Panc1 (cell line): ENCODE data around the gene COQ8A. TPM values are rescaled to one million over a fixed set of nuclear protein-coding genes. Genes with fewer than 3 reads are reported as not detected.

Source experiments
- ATAC-seq: fragments of 200-7000 bp; cut with Tn5 transposase; 2 replicates; pipeline ENCODE4 v1.9.1; 2020; ENCODE audit warnings: mild to moderate bottlenecking, moderate library complexity
- BruUV-seq: library from RNA; stranded (reverse); fragments of 400-500 nt; replicated peaks from 2 replicates; lab custom pipeline; 2021; lab: Mats Ljungman, UMichigan
- CTCF ChIA-PET: fragments of 300-600 bp; sonication (Branson Sonifier 250); formaldehyde crosslinking; loops from one replicate; lab custom pipeline; 2022; ENCODE audit warnings: antibody characterized with exemption; lab: Charles Lee
- POLR2A ChIA-PET: fragments of 300-600 bp; sonication (Branson Sonifier 250); formaldehyde crosslinking; loops from one replicate; lab custom pipeline; 2022; ENCODE audit warnings: antibody characterized with exemption; lab: Charles Lee
- DNase-seq: peaks from one replicate; pipeline ENCODE4 v3.0.0-alpha.2; 2010; ENCODE audit warnings: low read depth, low spot score
- H3K27ac ChIP-seq: 2 replicates; pipeline ENCODE4 v1.5.1; 2011; ENCODE audit warnings: mild to moderate bottlenecking, low read length, inconsistent platforms
- H3K27me3 ChIP-seq: fragments of 200-500 bp; sonication (Bioruptor generic); 2 replicates; pipeline ENCODE4 v1.6.0; 2014; ENCODE audit warnings: low read length, inconsistent platforms; ENCODE audit not compliant: control insufficient read depth, insufficient read depth
- H3K36me3 ChIP-seq: fragments of 200-500 bp; sonication (Bioruptor generic); 2 replicates; pipeline ENCODE4 v1.5.1; 2014; ENCODE audit warnings: inconsistent platforms, mild to moderate bottlenecking, low read length, moderate library complexity; ENCODE audit not compliant: control insufficient read depth, insufficient read depth
- H3K4me1 ChIP-seq: 2 replicates; pipeline ENCODE4 v1.5.1; 2011; ENCODE audit warnings: inconsistent platforms, mild to moderate bottlenecking, low read length, moderate library complexity; ENCODE audit not compliant: control insufficient read depth, insufficient read depth
- H3K4me3 ChIP-seq, 2 experiments: 2 replicates each; pipeline ENCODE4 v1.5.1; 2011 to 2012; ENCODE audit warnings: low read depth in 2 of 2, low read length in 2 of 2, mild to moderate bottlenecking in 2 of 2, inconsistent platforms in 1 of 2, moderate library complexity in 1 of 2
- H3K9me3 ChIP-seq: fragments of 200-500 bp; sonication (Bioruptor generic); 2 replicates; pipeline ENCODE4 v1.5.1; 2014; ENCODE audit warnings: low read depth, mild to moderate bottlenecking, inconsistent platforms, low read length, moderate library complexity; ENCODE audit not compliant: control insufficient read depth, insufficient read depth
- CTCF ChIP-seq: fragments of 450-650 bp; IDR thresholded peaks from 2 replicates; pipeline ENCODE4 v1.5.1; 2017; ENCODE audit warnings: mild to moderate bottlenecking
- POLR2AphosphoS5 ChIP-seq: IDR thresholded peaks from 2 replicates; pipeline ENCODE4 v1.6.1; 2012; ENCODE audit warnings: mild to moderate bottlenecking, low read depth, low read length, moderate library complexity
- REST ChIP-seq, 2 experiments: IDR thresholded peaks; 2 replicates each; pipeline ENCODE4 v1.6.1; 2011 to 2012; ENCODE audit warnings: low read depth in 2 of 2, control low read depth in 1 of 2, low read length in 1 of 2, mild to moderate bottlenecking in 1 of 2, moderate library complexity in 1 of 2; ENCODE audit not compliant: insufficient read depth in 1 of 2
- SIN3A ChIP-seq: IDR thresholded peaks from 2 replicates; pipeline ENCODE4 v1.6.1; 2012; ENCODE audit warnings: low read depth, mild to moderate bottlenecking, low read length, moderate library complexity, borderline replicate concordance; ENCODE audit not compliant: insufficient read depth
- TCF7L2 ChIP-seq: IDR thresholded peaks from 2 replicates; pipeline ENCODE4 v1.6.1; 2011; ENCODE audit warnings: mild to moderate bottlenecking, low read depth, low read length, inconsistent platforms
- in situ Hi-C: cut with HindIII; loops from 2 replicates; pipeline ENCODE4 v1.10.0; 2016; ENCODE audit warnings: low sequenced_read_pairs, low pct_unique_long_range_greater_than_20kb
- intact Hi-C: fragments of 100-400 bp; cut with micrococcal nuclease; formaldehyde crosslinking; loops from one replicate; pipeline ENCODE4 v1.10.0; 2022; ENCODE audit not compliant: unreplicated experiment
- total RNA-seq: library from RNA; stranded (reverse); gene quantifications from one replicate; pipeline ENCODE4 v1.2.1, GENCODE V29; 2021; ENCODE audit not compliant: unreplicated experiment

Gene COQ8A
- total RNA-seq, 1 experiment from 2014 or later, result 15.1 TPM

- no peak for ATAC-seq
- H3K36me3 ChIP-seq, result no peaks in the 10 kb centered on the region
- POLR2A ChIA-PET, result no interaction called here
Measured at GRCh38 chr1:226894826-226895225, 45.3 kb upstream of the COQ8A start.

GRCh38 chr1:226895644-226896043 lies 44.5 kb upstream of the COQ8A start:
- in situ Hi-C loops (no loop called here), intact Hi-C loops (no loop called here)
- TF ChIP-seq SIN3A (no peak), POLR2AphosphoS5 (no peak), REST (IDR thresholded peaks at IDR 0.05; ENCODE audit: insufficient read depth in 1 of 2, low read depth in 2 of 2, low read length in 1 of 2) (no peak), CTCF (no peak), TCF7L2 (no peak)
- no peak overlapping the region for H3K27ac ChIP-seq
- H3K4me1 ChIP-seq, result no peaks in the 10 kb centered on the region
- DNase-seq (no peak), ATAC-seq (no peak)
- no peaks in the 10 kb centered on the region for H3K27me3 ChIP-seq
- ChIA-PET POLR2A (no interaction called here), CTCF (no interaction called here)
- no peak overlapping the region for H3K4me3 ChIP-seq
- no peaks in the 10 kb centered on the region for H3K36me3 ChIP-seq
- no peaks in the 10 kb centered on the region for H3K9me3 ChIP-seq
- no TSS peak for BruUV-seq

More at GRCh38 chr1:226894826-226895225, 45.3 kb upstream of the COQ8A start:
- no peak for TF ChIP-seq POLR2AphosphoS5
- no peak for TF ChIP-seq CTCF
- TF ChIP-seq REST (IDR thresholded peaks at IDR 0.05; ENCODE audit: insufficient read depth in 1 of 2, low read depth in 2 of 2, low read length in 1 of 2), result no peak
- TF ChIP-seq SIN3A, result no peak
- TF ChIP-seq TCF7L2, result no peak
- in situ Hi-C loops (no loop called here), intact Hi-C loops (no loop called here)
- Histone ChIP-seq H3K4me1 (no peaks in the 10 kb centered on the region), H3K9me3 (no peaks in the 10 kb centered on the region), H3K27me3 (no peaks in the 10 kb centered on the region), H3K27ac (no peak overlapping the region), H3K4me3 (no peak overlapping the region)
- CTCF ChIA-PET, result no interaction called here
- no peak for DNase-seq
- BruUV-seq, result no TSS peak
